Fibroblast of villous mesenchyme (primary cell): ENCODE results near the gene ANKRD44. TPM values are rescaled to one million over a fixed set of nuclear protein-coding genes. Genes with fewer than 3 reads are reported as not detected.

Experiments used
- DNase-seq: peaks from one replicate; pipeline ENCODE4 v3.0.0-alpha.2; 2010; ENCODE audit warnings: low read depth
- H3K4me3 ChIP-seq: 2 replicates; pipeline ENCODE4 v1.5.1; 2011; ENCODE audit warnings: low read depth, mild to moderate bottlenecking, low read length
- total RNA-seq: library from RNA; depleted of rRNA; stranded (reverse); fragments of >200 nt; gene quantifications from 2 replicates; pipeline ENCODE4 v1.2.3, GENCODE V29; 2012
- TF ChIP-seq, protein P1 (sequence below): IDR thresholded peaks from 2 replicates; pipeline ENCODE4 v1.5.1; 2012; ENCODE audit warnings: low read depth, mild to moderate bottlenecking, low read length; ENCODE audit not compliant: insufficient read depth

Gene ANKRD44
- total RNA-seq, 1 donor: 3.9 TPM

GRCh38 chr2:196993617-196994016 is 317.0 kb downstream of the ANKRD44 start:
- no peak for DNase-seq
- TF ChIP-seq, protein P1, sequence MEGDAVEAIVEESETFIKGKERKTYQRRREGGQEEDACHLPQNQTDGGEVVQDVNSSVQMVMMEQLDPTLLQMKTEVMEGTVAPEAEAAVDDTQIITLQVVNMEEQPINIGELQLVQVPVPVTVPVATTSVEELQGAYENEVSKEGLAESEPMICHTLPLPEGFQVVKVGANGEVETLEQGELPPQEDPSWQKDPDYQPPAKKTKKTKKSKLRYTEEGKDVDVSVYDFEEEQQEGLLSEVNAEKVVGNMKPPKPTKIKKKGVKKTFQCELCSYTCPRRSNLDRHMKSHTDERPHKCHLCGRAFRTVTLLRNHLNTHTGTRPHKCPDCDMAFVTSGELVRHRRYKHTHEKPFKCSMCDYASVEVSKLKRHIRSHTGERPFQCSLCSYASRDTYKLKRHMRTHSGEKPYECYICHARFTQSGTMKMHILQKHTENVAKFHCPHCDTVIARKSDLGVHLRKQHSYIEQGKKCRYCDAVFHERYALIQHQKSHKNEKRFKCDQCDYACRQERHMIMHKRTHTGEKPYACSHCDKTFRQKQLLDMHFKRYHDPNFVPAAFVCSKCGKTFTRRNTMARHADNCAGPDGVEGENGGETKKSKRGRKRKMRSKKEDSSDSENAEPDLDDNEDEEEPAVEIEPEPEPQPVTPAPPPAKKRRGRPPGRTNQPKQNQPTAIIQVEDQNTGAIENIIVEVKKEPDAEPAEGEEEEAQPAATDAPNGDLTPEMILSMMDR: no peak

GRCh38 chr2:196992466-196992865 is 318.1 kb downstream of the ANKRD44 start:
- no peak for DNase-seq
- H3K4me3 ChIP-seq: no peak overlapping the region
- TF ChIP-seq, protein P1: no peak

More at GRCh38 chr2:196993617-196994016, 317.0 kb downstream of the ANKRD44 start:
- no peak overlapping the region for H3K4me3 ChIP-seq

GRCh38 chr2:196990788-196991461 is 319.7 kb downstream of the ANKRD44 start:
- H3K4me3 ChIP-seq: no peak overlapping the region
- TF ChIP-seq, protein P1: no peak
- no peak for DNase-seq

DNA sequence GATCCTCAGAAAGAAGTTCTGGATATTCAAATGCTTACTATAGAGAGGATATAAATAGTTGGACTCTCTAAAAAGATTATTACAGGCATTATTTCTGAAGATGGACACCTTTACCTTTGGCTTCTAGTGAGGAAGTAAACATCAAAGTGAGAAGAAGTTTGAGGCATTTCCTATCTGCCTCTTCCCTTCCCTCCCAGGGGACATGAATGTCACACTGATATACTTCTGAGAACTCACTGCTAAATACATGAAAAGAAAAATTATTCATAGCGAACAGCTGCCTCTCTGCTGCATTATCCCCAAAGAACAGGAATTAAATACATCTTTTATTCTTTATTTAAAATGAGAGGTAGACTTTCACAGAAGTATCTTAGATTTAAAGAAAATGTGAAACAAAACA is 320.5 kb downstream of the ANKRD44 start:
- no peak overlapping the region for H3K4me3 ChIP-seq
- TF ChIP-seq, protein P1: no peak

DNA sequence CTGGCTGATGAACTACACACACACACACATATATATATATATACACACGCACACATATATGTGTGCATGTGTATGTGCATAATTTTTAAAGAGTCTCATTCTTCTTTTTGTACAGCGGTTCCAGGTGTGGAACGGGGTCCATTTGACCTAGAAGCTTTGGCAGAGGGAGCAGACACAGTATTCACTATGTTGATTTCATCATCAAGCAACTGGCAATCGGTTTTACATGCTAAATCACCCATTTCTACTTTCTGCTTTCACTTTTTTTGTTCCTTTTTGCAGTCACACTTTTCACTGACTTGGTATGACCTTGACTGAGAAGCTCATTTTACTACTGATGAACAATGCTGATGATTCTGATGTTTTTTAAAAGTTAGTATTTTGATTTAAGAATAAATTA is 321.1 kb downstream of the ANKRD44 start:
- no peak for DNase-seq
- H3K4me3 ChIP-seq: no peak overlapping the region
- TF ChIP-seq, protein P1: no peak

More for the DNA sequence above, 320.5 kb downstream of the ANKRD44 start:
- no peak for DNase-seq

GRCh38 chr2:196988639-196989038 is 321.9 kb downstream of the ANKRD44 start:
- no peak overlapping the region for H3K4me3 ChIP-seq
- TF ChIP-seq, protein P1: no peak
- no peak for DNase-seq
